GM19468 (cell line): Measurements from ENCODE around the gene IL1RAPL1.

Source experiments
- ATAC-seq: cut with Tn5 transposase; IDR thresholded peaks from one replicate; pipeline ENCODE4 v1.9.1; 2021; ENCODE audit warnings: mild to moderate bottlenecking, moderate library complexity, moderate number of reproducible peaks; ENCODE audit not compliant: unreplicated experiment; ENCODE audit errors: extremely low read depth

Gene IL1RAPL1

DNA sequence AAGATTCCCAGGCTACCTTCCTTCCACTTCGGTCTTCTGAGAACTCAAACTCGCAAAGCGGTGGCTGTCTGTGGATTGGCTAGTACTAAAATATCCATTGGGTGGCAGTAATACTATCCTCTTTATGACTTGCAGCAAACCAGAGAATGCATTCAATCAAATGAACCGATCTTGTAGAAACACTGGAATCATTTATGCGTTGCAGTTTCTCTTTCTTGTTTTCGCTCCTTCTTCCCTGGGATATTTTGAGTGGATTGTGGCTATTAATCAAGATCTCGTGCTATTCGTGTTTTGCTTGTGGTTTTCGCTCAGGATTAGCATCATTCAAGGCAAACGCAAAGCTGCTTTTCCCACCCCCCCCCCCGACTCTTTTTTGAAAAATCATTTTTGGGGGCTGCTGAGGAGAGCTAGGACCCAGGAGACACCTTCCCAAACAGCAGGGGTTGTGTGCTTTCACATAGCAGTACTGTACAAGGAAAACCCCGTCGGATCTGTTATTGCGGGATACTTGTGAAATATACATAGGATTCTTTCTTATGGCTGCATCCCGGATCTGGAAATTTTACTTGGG is at the start of gene IL1RAPL1:
Gene IL1RAPL1, plus strand, starts transcription at position 466 of the 571 bp plus-strand sequence.
- ATAC-seq = no peak

- ATAC-seq = no peak
Observed at GRCh38 chrX:28542791-28543190, 44.5 kb upstream of the IL1RAPL1 start.

GRCh38 chrX:28549838-28550237 is 37.4 kb upstream of the IL1RAPL1 start:
- no peak for ATAC-seq

GRCh38 chrX:28550331-28550872 is 36.8 kb upstream of the IL1RAPL1 start:
- ATAC-seq = no peak

DNA sequence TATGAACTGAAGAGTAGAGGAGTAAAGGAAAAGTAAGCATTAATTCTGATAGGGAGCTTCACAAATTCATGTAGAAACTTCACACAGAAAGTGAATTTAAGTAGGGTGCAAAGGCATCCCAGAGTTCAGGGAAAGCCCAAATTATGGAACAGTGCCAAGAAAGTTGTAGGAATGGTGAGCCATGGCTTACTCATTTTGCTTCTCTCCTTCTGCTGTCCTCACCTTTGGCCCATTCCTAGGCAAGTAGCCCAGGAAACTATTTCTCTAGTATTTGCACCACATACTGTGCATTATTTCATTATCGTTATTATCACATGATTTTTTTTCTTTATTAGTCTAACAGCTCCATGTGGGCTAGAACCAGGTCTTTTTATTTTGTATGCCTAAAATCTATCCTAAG is 34.9 kb upstream of the IL1RAPL1 start:
- no peak for ATAC-seq

DNA sequence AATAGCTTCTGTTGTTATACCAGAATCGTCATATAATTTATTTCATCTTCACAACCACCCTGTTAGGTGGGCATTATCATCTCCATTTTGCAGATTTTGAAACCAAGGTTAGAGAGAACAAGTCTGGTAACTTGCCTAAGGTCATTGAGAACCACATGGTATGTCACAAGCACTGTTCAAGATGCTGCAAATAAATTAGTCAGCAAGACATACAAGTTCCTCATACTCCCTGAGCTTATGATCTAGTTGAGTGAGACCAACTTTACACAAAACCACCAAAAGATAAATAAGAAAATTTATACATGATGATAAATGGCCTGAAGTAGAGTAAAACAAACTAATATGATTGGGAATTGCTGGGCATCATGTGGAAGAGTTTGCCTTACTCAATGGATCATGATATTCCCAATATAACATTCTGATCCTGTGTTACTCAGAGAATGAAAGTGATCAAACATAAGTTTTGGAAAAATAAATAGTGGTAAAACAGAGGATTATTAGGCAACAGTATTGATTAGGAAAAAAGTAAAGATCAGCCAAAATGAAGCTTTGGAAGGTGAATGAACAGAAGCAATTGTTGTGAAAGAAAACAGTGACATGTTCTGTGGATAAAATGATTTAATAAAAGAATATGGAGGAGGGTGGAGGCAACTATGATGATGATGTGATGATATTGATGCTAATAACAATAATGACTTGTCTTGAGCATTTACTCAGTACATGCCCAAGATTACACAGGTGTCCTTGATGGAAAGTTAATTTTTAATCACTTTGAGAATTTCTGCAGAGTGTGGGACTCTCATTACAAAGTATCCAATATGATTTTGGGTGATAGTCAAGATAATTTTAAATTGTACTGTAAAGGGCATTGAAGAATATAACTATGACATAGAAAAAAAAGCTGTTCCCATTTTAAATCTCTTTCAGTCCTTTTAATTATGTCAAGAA is 34.1 kb upstream of the IL1RAPL1 start:
- no peak for ATAC-seq

DNA sequence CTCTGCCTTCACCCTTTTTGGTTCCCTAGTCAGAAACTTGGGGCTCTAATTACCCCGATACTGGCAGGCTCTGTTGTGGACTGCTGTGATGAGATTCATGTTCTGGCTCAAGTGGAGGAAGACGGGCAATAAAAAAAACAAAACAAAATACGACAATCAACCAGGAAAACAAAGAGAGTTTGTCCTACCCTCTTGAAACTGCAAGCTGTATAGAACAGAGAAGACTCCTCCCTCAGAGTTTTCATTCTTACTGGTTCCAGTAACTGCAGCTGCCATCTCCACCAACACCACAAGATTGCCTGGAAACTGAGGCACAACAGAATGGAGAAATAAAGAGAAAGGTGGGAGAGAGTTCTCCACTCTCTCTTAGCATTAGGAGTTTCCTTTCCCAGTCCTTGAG is 11.1 kb upstream of the IL1RAPL1 start:
- no peak for ATAC-seq

GRCh38 chrX:28581522-28581921 is 5.7 kb upstream of the IL1RAPL1 start:
- ATAC-seq = no peak

DNA sequence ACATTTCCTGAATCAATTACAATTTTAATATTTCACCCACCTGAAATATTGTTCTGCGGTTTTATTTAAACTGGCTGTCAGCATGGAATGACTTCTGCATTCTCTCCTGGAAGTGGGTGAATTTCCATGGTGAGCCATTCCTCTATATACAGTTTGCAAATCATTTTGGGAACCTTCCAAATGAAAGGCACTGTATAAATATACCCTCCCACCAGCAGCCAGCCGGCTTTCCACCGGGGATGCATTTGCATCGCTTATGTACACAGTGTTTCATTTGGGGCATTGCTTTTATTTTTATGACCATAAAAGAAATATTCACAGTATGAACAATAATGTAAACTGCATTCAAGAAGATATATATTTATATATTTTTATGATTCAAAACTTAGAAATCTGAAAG is 4.7 kb upstream of the IL1RAPL1 start:
- no peak for ATAC-seq

GRCh38 chrX:28584025-28584424 is 3.2 kb upstream of the IL1RAPL1 start:
- ATAC-seq = no peak

DNA sequence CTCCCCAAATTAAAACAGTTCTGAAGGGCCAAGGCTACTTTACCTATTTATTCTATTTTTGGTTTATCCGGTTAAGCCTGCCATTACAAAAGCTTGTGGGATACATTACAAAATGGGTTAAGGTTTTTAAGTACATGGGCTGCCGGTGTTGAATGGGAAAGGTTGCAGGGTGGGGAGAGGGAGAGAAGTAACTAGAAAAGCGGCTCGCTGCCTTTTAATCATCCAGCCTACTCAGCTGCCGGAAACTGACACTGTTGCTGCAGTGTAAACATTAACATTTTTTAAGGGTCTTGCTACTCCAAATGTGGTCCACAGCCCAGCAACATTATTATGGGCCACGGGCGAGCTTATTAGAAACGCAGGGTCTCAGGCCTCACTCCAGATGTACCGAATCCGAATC is 1.5 kb upstream of the IL1RAPL1 start:
- ATAC-seq = no peak

DNA sequence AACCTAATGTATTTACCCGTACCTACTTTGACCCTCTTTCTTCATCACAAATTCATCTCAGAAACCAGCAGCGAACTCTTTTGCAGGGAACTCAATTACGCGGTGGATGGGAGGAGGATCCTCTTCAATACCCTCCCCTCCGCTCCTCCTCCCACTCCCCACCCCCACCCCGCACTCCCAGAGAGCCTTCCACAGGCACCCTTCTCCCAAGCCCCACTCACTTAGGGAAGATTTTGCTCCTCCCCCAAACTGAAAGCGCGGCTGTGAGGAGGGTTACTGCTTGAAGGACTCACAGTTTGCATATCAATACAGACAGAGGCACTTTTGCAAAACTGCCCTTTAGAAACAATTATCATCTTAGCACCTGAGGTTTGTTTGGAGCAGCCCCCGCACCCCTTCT is 960 bp upstream of the IL1RAPL1 start:
- ATAC-seq = no peak

DNA sequence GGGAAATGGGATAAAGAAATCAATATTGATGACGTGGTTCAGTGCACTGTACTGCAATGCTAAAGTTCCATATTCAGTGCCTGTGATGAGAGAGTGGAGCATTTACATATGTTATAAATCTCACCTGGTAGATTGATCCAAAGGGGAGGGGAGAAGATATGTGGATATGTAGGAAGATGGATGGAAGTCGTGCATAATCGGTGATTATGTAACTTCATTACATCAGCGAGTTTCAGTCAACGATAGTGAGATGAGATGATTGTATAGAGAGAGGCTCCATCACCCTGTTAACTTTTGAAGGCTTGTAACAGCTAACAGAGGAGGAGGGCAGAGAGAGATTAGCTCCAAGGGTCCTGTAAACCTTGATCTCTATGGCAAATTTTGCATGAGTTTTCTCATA is 1.8 kb downstream of the IL1RAPL1 start:
- no peak for ATAC-seq

- ATAC-seq = no peak
Observed at GRCh38 chrX:28590396-28590795, 3.1 kb downstream of the IL1RAPL1 start.

GRCh38 chrX:28591542-28591941 is 4.3 kb downstream of the IL1RAPL1 start:
- no peak for ATAC-seq

GRCh38 chrX:28595346-28595745 is 8.1 kb downstream of the IL1RAPL1 start:
- no peak for ATAC-seq

GRCh38 chrX:28599957-28600356 is 12.7 kb downstream of the IL1RAPL1 start:
- ATAC-seq = no peak

DNA sequence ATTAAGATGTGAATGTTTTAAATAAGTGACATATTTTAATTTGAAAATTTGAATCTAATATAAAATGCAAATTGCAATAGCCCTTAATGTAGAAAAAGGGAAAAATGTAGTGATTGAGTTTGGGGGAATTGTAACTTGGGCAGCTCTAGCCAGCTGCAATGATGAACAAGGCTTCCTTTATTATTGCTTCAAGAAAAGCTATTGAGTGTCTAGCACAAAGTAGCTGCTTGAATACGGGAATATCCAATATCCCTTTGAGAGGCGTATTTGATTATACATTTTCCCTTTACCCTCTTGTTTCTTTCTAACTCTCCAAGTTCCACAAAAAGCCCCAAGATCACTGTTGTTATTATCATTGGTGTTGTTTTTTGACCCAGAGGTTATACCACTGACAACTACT is 21.8 kb downstream of the IL1RAPL1 start:
- no peak for ATAC-seq

- no peak for ATAC-seq
Observed at GRCh38 chrX:28609917-28610613, 22.8 kb downstream of the IL1RAPL1 start.

- ATAC-seq = no peak
Observed at GRCh38 chrX:28610746-28611145, 23.5 kb downstream of the IL1RAPL1 start.

GRCh38 chrX:28613558-28613957 is 26.3 kb downstream of the IL1RAPL1 start:
- no peak for ATAC-seq
